ENCODE results near the gene KCNB1.

Gene KCNB1

GRCh38 chr20:49435639-49436038 is 46.8 kb downstream of the KCNB1 start:
- TF ChIP-seq CTCF (IDR thresholded peaks at IDR 0.05) = no peak

- TF ChIP-seq CTCF (IDR thresholded peaks at IDR 0.05) = no peak
These were observed 49.1 kb downstream of the KCNB1 start for GRCh38 chr20:49433333-49433732.

GRCh38 chr20:49432550-49432949 is 49.9 kb downstream of the KCNB1 start:
- TF ChIP-seq CTCF (IDR thresholded peaks at IDR 0.05) = no peak

GRCh38 chr20:49431329-49431728 is 51.1 kb downstream of the KCNB1 start:
- TF ChIP-seq CTCF (IDR thresholded peaks at IDR 0.05) = no peak

GRCh38 chr20:49430320-49430719 is 52.1 kb downstream of the KCNB1 start:
- no peak for TF ChIP-seq CTCF (IDR thresholded peaks at IDR 0.05)

GRCh38 chr20:49427751-49428518 is 54.5 kb downstream of the KCNB1 start:
- TF ChIP-seq CTCF (IDR thresholded peaks at IDR 0.05) = no peak

- TF ChIP-seq CTCF (IDR thresholded peaks at IDR 0.05) = no peak
These were observed 55.6 kb downstream of the KCNB1 start for GRCh38 chr20:49426873-49427272.

GRCh38 chr20:49426395-49426794 is 56.1 kb downstream of the KCNB1 start:
- TF ChIP-seq CTCF (IDR thresholded peaks at IDR 0.05) = no peak
